H9 (cell line): ENCODE results near the gene GAD1. TPM values are rescaled to one million over a fixed set of nuclear protein-coding genes. Genes with fewer than 3 reads are reported as not detected.
A peak's percentile ranks its signal among the peaks of the same experiment; 100 is the strongest.

Experiments used
- DNase-seq: peaks from one replicate; pipeline ENCODE4 v3.0.0-alpha.2; 2017
- H2AFZ ChIP-seq: one replicate; pipeline ENCODE4 v1.6.1; 2013; ENCODE audit warnings: mild to moderate bottlenecking, low read length, control low read depth, moderate library complexity
- H2AK5ac ChIP-seq: 2 replicates; pipeline ENCODE4 v1.6.1; 2013; ENCODE audit warnings: low read length, control low read depth, mixed read lengths; ENCODE audit not compliant: insufficient read length
- H2BK120ac ChIP-seq: one replicate; pipeline ENCODE4 v1.6.1; 2013; ENCODE audit warnings: low read depth, mild to moderate bottlenecking, low read length, control low read depth, inconsistent platforms; ENCODE audit not compliant: poor library complexity, severe bottlenecking
- H2BK12ac ChIP-seq: 2 replicates; pipeline ENCODE4 v1.6.1; 2013; ENCODE audit warnings: low read length, control low read depth, mixed read lengths, low read depth; ENCODE audit not compliant: insufficient read length
- H2BK15ac ChIP-seq: 2 replicates; pipeline ENCODE4 v1.6.1; 2013; ENCODE audit warnings: low read depth, low read length, control low read depth
- H2BK20ac ChIP-seq: one replicate; pipeline ENCODE4 v1.6.1; 2013; ENCODE audit warnings: low read depth, mild to moderate bottlenecking, low read length, control low read depth, inconsistent platforms; ENCODE audit not compliant: poor library complexity, severe bottlenecking
- H2BK5ac ChIP-seq: 2 replicates; pipeline ENCODE4 v1.6.1; 2013; ENCODE audit warnings: low read length, control low read depth, mixed read lengths; ENCODE audit not compliant: insufficient read length
- H3K14ac ChIP-seq: 2 replicates; pipeline ENCODE4 v1.6.1; 2013; ENCODE audit warnings: low read length, control low read depth; ENCODE audit not compliant: insufficient read depth
- H3K18ac ChIP-seq: 2 replicates; pipeline ENCODE4 v1.6.1; 2013; ENCODE audit warnings: low read depth, mild to moderate bottlenecking, mixed read lengths, low read length, control low read depth; ENCODE audit not compliant: insufficient read length
- H3K23ac ChIP-seq: 2 replicates; pipeline ENCODE4 v1.6.1; 2013; ENCODE audit warnings: low read length, control low read depth, mixed read lengths, low read depth; ENCODE audit not compliant: insufficient read length
- H3K23me2 ChIP-seq: 2 replicates; pipeline ENCODE4 v1.6.1; 2013; ENCODE audit warnings: low read depth, mild to moderate bottlenecking, mixed read lengths, low read length, control low read depth; ENCODE audit not compliant: insufficient read length, poor library complexity, severe bottlenecking
- H3K27ac ChIP-seq: 2 replicates; pipeline ENCODE4 v1.5.1; 2013; ENCODE audit warnings: low read length, control low read depth, mixed read lengths, low read depth; ENCODE audit not compliant: insufficient read length
- H3K27me3 ChIP-seq: 2 replicates; pipeline ENCODE4 v1.6.1; 2013; ENCODE audit warnings: low read length, control low read depth, inconsistent platforms; ENCODE audit not compliant: insufficient read depth
- H3K4ac ChIP-seq: 2 replicates; pipeline ENCODE4 v1.6.1; 2013; ENCODE audit warnings: low read depth, mild to moderate bottlenecking, control low read depth, inconsistent platforms, low read length, moderate library complexity
- H3K4me1 ChIP-seq: 2 replicates; pipeline ENCODE4 v1.6.1; 2013; ENCODE audit warnings: low read length, control low read depth, inconsistent platforms; ENCODE audit not compliant: insufficient read depth
- H3K4me2 ChIP-seq: 2 replicates; pipeline ENCODE4 v1.6.1; 2013; ENCODE audit warnings: low read length, control low read depth, mixed read lengths; ENCODE audit not compliant: insufficient read length, insufficient read depth
- H3K56ac ChIP-seq: 2 replicates; pipeline ENCODE4 v1.6.1; 2013; ENCODE audit warnings: low read depth, mild to moderate bottlenecking, mixed read lengths, low read length, control low read depth; ENCODE audit not compliant: insufficient read length
- H3K79me1 ChIP-seq: 2 replicates; pipeline ENCODE4 v1.6.1; 2013; ENCODE audit warnings: low read depth, mild to moderate bottlenecking, moderate library complexity, low read length, control low read depth, inconsistent platforms; ENCODE audit not compliant: insufficient read depth, poor library complexity, severe bottlenecking
- H3K79me2 ChIP-seq: 2 replicates; pipeline ENCODE4 v1.6.1; 2013; ENCODE audit warnings: low read length, control low read depth, inconsistent platforms; ENCODE audit not compliant: insufficient read depth
- H3K9ac ChIP-seq: 2 replicates; pipeline ENCODE4 v1.6.1; 2013; ENCODE audit warnings: low read length, control low read depth, mixed read lengths; ENCODE audit not compliant: insufficient read length; ENCODE audit errors: extremely low read depth
- H3K9me3 ChIP-seq: one replicate; pipeline ENCODE4 v1.6.1; 2013; ENCODE audit warnings: low read depth, low read length, inconsistent platforms; ENCODE audit not compliant: control insufficient read depth
- H3T11ph ChIP-seq: one replicate; pipeline ENCODE4 v1.6.1; 2013; ENCODE audit warnings: mild to moderate bottlenecking, low read length, control low read depth, inconsistent platforms
- H4K20me1 ChIP-seq: one replicate; pipeline ENCODE4 v1.6.1; 2013; ENCODE audit not compliant: control insufficient read depth, insufficient read length, insufficient read depth
- H4K5ac ChIP-seq: 2 replicates; pipeline ENCODE4 v1.6.1; 2013; ENCODE audit warnings: low read depth, mild to moderate bottlenecking, mixed read lengths, low read length, control low read depth; ENCODE audit not compliant: insufficient read length
- H4K8ac ChIP-seq: replicated peaks from 2 replicates; pipeline ENCODE4 v1.6.1; 2013; ENCODE audit warnings: low read length, control low read depth, mixed read lengths, low read depth; ENCODE audit not compliant: insufficient read length
- H4K91ac ChIP-seq: 2 replicates; pipeline ENCODE4 v1.6.1; 2013; ENCODE audit warnings: low read depth, mild to moderate bottlenecking, moderate library complexity, mixed read lengths, low read length, control low read depth; ENCODE audit not compliant: insufficient read length
- H3K27ac Mint-ChIP-seq, 3 experiments: 2 replicates in 2 of 3; 3 replicates in 1 of 3; pipeline ENCODE4 v1.8.0; 2020 to 2021; ENCODE audit warnings: mixed read lengths in 3 of 3, mild to moderate bottlenecking in 1 of 3, moderate library complexity in 1 of 3
- H3K27me3 Mint-ChIP-seq: 2 replicates; pipeline ENCODE4 v1.8.0; 2021; ENCODE audit warnings: low read depth, mild to moderate bottlenecking, moderate library complexity, mixed read lengths
- H3K36me3 Mint-ChIP-seq, 3 experiments: 2 replicates in 2 of 3; 3 replicates in 1 of 3; pipeline ENCODE4 v1.8.0; 2020 to 2021; ENCODE audit warnings: low read depth in 3 of 3, mixed read lengths in 3 of 3; ENCODE audit not compliant: insufficient read depth in 1 of 3
- H3K4me1 Mint-ChIP-seq, 2 experiments: 2 replicates each; pipeline ENCODE4 v1.8.0; 2020; ENCODE audit warnings: mixed read lengths in 2 of 2
- H3K4me3 Mint-ChIP-seq, 2 experiments: 2 replicates in 1 of 2; 3 replicates in 1 of 2; pipeline ENCODE4 v1.8.0; 2020 to 2021; ENCODE audit warnings: mild to moderate bottlenecking in 2 of 2, mixed read lengths in 2 of 2, moderate library complexity in 1 of 2
- H3K9me3 Mint-ChIP-seq, 2 experiments: 2 replicates in 1 of 2; 3 replicates in 1 of 2; pipeline ENCODE4 v1.8.0; 2020; ENCODE audit warnings: mild to moderate bottlenecking in 2 of 2, mixed read lengths in 2 of 2, moderate library complexity in 1 of 2
- CTCF ChIP-seq: fragments of 200-600 bp; sonication (generic); conservative IDR thresholded peaks from 3 replicates; pipeline ENCODE4 v1.8.0; 2021; ENCODE audit warnings: antibody characterized with exemption, mild to moderate bottlenecking
- WGBS: extraction: QIAGEN DNeasy Blood & Tissue Kit; methylation state at CpG from one replicate; pipeline ENCODE4 v1.1.7; 2013; ENCODE audit warnings: missing lambda C conversion rate, low lambda C conversion rate, mixed read lengths; ENCODE audit not compliant: insufficient read length; ENCODE audit errors: extremely low coverage; 5-methylcytosine and 5-hydroxymethylcytosine counted together
- total RNA-seq: library from RNA; stranded (reverse); gene quantifications from 2 replicates; pipeline ENCODE4 v1.2.1, GENCODE V29; 2021

GAD1 gene
- total RNA-seq, 1 experiment from 2014 or later: 1.8 TPM

GRCh38 chr2:170822290-170823087, 5.8 kb downstream of the GAD1 start:
- Histone ChIP-seq H3K4me2 (peak overlapping the region; percentile 87), H4K20me1 (peaks cover 5% of the 10 kb centered on the region), H3K23ac (no peak overlapping the region), H2AK5ac (no peak overlapping the region), H4K5ac (no peak overlapping the region), H2BK5ac (no peak overlapping the region), H3K9ac (no peak overlapping the region), H3K79me1 (no peaks in the 10 kb centered on the region), H3K14ac (no peak overlapping the region), H3T11ph (no peak overlapping the region), H3K9me3 (no peaks in the 10 kb centered on the region), H3K18ac (no peak overlapping the region), H2BK20ac (no peak overlapping the region), H3K4ac (no peak overlapping the region), H3K27me3 (peaks cover 76% of the 10 kb centered on the region), H3K56ac (no peak overlapping the region), H3K4me1 (0 out of 2 replicates have a peak, but pooled peaks cover 2% of the 10 kb centered on the region), H2BK15ac (no peak overlapping the region), H3K23me2 (peaks cover 35% of the 10 kb centered on the region), H3K79me2 (no peaks in the 10 kb centered on the region), H2AFZ (no peak overlapping the region), H2BK12ac (no peak overlapping the region), H3K27ac (no peak overlapping the region), H2BK120ac (no peak overlapping the region), H4K8ac (no peak overlapping the region), H4K91ac (no peak overlapping the region)
- H3K27me3 Mint-ChIP-seq: peaks cover 100% of the 10 kb centered on the region
- H3K36me3 Mint-ChIP-seq: peaks cover 0 to 2% (median 0%) of the 10 kb centered on the region in 3 experiments; a peak in 2 of 7 replicates
- H3K9me3 Mint-ChIP-seq: peaks cover 0 to 4% of the 10 kb centered on the region in 2 experiments; a peak in 4 of 5 replicates
- H3K4me3 Mint-ChIP-seq: peak overlapping the region; percentile 53 to 82
- DNase-seq: peak; percentile 69
- peak; percentile 66 for TF ChIP-seq CTCF
- no CpG with 5 or more reads among the region's 43 CpGs for WGBS
- peaks cover 42 to 50% of the 10 kb centered on the region in 2 experiments for H3K4me1 Mint-ChIP-seq
- no peak overlapping the region for H3K27ac Mint-ChIP-seq
